GM18858 (cell line): ENCODE results near the gene CCDC86.
"Not testable (repeated sequence)": the region's sequence is repeated elsewhere in the genome, so short reads cannot be mapped to it uniquely, and the experiment has no call there.

ENCODE experiments used
- ATAC-seq: cut with Tn5 transposase; IDR thresholded peaks from one replicate; pipeline ENCODE4 v1.9.1; 2021; ENCODE audit not compliant: unreplicated experiment

Gene CCDC86, protein sequence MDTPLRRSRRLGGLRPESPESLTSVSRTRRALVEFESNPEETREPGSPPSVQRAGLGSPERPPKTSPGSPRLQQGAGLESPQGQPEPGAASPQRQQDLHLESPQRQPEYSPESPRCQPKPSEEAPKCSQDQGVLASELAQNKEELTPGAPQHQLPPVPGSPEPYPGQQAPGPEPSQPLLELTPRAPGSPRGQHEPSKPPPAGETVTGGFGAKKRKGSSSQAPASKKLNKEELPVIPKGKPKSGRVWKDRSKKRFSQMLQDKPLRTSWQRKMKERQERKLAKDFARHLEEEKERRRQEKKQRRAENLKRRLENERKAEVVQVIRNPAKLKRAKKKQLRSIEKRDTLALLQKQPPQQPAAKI

DNA sequence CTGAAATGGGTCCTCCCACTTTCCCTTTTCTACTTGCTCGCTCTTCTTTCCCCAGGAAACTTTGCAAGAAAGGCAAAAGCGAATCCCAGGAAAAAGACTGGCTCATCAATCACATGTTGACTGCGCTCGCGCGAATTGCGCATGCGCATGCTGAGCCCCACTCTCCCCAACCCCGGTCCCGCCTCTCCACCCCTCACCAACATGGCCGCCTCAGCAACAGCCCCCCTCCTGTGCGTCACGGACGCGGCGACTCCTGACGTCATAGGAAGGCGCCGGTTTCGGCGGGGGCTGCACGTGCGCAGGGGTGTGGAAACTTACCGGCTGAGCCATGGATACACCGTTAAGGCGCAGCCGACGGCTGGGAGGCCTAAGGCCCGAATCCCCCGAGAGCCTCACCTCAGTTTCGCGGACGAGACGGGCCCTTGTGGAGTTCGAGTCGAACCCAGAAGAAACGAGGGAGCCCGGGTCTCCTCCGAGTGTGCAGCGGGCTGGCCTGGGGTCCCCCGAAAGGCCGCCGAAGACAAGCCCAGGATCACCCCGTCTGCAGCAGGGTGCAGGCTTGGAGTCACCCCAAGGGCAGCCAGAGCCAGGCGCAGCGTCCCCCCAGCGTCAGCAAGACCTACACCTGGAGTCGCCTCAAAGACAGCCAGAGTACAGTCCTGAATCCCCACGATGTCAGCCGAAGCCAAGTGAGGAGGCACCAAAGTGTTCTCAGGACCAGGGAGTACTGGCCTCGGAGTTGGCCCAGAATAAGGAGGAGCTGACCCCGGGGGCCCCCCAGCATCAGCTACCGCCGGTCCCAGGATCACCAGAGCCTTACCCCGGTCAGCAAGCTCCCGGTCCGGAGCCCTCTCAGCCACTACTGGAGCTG is at the start of gene CCDC86:
Gene CCDC86, plus strand, starts transcription at position 317 of the 871 bp plus-strand sequence. Its CDS starts 12 bp downstream, at position 329.
- ATAC-seq = peak; percentile 57

DNA sequence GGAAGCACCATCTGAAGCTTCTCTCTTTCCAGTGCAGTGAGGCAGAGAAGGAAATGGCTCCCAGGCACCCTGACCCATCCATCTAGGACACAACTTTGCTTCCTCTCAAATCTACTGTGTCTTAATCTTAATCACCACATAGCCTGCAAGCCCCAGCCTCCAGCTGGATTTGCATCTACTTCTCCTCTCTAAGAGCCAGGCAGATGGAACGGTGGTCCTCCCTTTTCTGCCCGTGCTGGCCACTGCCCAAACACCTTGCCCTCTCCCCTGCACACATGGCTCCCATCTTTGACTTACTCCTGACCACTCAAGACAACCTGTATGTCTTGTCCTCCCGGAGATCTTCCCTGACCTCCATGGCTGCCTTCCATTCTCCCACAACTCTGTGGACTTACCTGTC is 49.4 kb upstream of the CCDC86 start:
- ATAC-seq = no peak

DNA sequence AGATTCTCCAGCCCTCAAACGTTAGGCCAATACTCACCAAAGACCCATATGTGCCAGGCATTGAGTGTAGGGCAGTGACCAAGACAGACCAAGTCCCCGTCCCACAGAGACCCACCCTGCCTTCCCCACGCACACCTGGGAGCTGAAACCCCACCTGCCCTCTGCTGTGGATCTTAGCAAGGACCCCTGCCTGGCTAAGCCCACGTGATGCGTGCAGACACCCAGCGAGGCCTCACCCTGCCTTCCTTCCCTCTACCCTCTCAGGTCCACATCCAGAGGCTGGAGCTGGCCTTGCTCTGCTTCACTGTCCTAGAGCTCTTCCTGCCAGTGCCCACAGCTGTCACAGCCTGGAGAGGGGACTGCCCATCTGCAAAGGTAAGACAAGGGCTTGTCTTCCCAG is 46.6 kb upstream of the CCDC86 start:
- no peak for ATAC-seq

DNA sequence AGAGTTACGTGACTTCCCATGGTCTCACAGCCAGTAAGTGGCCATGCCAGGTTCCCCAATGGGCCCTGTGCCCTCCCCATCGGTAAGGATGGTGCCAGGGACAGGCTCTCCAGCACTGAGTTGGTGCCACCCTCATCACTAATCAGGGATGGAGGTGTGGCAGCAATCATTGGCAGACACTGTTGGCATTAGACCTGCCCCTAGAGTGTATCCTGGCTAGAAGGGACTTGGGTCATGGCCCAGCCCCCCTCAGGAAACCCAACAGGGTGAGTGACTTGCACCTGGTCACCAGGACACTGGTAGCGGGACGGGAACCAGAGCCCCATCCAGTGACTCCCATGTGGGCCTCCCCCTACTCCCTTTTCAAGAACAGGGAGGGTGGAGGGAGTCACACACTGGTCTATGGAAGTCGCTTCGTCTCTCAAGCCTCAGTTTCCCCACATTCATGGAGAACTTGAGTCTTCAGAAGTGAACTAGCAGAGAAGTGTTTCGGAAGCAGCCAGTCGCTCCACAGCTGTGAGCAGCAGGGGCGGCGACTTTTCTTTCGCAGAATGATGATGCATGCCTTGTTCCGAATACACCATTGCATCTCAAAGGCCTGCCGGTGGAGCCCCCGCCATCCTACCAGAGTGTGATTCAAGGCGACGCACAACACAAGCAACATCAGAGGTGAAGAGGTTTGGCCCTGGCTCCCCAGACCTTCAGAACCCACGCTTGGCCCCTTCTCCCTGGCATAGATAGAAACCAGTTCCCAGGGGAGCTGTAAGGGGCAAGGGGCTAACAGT is 43.9 kb upstream of the CCDC86 start:
- no peak for ATAC-seq

DNA sequence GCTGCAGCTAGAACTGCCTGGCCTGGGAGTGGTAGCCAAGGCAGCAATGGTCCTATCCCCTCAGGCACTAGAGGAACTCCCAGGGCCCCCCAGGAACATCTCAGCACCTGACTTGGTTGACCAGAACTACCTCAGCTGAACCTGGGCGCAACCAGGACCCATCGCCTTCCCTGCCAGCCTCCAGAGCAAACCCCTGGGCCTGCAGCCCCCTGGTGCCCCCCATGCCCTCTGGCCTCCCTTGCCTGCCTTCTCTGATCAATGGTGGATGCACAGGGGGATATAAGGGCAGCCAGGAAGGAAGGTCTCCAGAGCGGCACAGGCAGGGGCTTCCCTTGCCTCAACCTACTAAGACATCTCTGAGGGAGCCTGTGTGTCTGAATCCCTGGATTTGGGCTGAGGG is 43.3 kb upstream of the CCDC86 start:
- ATAC-seq = no peak

DNA sequence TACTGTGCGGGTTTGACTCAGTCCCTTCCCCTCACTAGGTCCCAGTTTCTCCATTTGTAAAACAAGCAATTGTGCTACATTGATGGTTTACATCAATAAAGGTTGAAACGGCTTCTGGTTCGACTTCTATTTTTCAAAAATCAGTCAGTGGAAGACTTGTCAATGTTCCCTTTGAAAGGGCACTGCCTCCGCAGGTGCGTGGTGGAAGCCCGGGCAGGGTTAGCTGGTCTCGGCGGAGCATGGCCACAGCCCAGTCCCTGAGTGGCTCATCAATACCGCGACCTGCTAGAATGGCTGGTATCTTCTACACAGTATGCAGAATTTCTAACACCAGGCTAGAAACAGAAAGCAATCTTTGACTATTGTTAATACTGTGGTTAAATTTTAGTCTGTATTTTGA is 40.7 kb upstream of the CCDC86 start:
- ATAC-seq = no peak

DNA sequence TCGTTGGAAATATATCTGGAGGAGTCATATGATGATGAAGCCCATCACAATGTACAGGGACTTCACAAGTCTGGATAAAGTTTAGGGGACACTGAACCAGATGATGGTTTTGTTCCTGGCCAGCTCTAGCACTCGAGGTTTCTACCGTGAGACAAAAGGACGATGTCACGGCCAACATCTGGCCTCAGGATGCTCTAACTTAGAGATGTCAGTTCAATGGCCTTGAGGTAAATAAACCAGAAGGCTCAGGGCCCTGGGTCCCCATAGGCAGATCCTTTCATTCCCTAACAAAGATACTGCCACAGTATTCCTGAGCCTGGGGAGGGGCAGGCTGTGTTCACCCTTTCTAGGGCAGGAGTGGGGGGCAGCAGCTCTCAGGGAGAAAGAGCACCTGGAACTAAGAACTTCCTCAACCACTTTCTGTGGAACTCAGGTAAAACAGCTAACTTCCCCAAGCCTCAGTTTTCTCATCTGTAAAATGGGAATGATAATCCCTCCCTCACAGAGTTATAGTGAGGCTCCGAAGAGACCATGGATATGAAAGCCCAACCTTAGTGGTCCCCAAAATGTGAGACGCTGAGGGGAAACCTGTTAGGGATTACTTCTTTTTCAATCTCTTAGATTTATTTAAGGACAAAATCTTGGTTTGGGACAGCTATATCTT is 38.5 kb upstream of the CCDC86 start:
- ATAC-seq = no peak

DNA sequence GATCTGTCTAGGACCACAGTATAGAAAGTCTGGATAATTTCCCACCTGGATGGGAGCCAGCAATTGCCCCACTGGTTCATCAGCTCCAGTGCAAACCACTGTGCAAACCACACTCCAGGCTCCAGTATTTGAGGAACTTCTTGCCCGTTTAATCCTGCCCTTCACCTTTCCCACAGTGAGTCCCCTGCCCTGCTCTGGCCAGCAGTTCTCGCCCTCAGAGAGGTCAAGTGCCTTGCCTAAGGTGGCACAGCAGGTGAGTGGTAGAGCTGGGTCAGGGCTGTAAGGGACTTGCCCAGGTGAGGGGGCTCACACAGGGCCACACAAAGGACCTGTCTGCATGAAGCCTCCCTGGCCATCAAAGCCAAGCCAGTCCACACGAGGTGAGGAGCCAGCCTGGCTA is 32.7 kb upstream of the CCDC86 start:
- ATAC-seq = no peak

DNA sequence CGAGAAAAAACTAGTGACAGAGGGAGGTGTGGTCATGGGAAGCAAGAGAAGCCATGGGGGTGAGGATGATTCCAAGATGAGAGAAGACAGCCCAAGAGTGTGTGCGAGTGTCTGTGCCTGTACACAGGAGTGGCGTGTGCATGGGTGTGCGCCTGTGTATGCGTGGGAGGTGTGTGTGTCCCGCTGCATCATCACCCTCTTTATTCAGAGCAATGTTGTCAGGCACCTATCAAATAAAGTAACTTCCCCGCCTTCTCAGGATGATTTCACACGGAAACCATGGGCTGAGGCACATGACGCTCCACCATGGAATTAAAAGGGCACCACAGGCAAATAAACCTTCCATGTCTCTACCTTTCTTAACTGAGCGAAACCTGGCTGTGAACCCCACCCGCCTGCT is 32.2 kb upstream of the CCDC86 start:
- ATAC-seq = no peak

DNA sequence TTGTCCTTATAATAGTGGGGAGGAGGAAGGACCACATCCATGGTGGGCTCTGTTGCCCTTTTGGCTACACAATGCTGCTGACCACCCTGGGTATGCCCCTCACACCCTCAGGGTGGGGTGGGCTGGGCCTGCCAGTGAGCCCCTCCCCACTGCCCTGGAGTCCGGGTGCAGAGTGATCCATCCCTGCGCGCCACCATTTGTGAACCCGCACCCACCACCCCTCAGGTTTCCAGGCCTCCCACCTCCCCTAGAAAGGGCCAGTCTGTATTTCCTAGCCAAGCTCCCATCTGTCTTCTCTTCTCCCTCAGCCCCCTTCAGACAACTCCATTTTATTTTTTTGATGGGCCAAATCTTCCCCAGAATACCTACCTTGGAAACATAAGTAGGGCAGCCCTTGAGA is 31.8 kb upstream of the CCDC86 start:
- ATAC-seq = no peak

DNA sequence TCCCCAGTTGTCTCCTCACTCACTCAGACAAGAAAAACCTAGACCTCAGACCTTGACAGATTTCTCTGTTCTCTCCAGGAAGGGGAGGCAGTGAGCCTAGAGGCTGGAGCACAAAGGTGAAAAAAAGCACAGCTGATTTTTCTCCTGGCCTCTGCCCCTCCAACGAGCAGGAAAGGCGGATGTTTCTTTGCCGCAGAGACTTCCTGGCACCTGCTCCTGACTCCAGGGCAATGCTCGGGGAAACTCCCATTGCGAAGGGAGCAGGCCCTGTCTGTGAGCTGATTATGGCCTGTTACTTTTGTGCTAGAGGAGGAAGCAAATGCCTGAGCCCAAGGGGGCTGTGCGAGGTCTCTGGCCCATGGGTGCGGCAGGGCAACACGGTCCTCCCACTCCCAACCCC is 31.3 kb upstream of the CCDC86 start:
- no peak for ATAC-seq

DNA sequence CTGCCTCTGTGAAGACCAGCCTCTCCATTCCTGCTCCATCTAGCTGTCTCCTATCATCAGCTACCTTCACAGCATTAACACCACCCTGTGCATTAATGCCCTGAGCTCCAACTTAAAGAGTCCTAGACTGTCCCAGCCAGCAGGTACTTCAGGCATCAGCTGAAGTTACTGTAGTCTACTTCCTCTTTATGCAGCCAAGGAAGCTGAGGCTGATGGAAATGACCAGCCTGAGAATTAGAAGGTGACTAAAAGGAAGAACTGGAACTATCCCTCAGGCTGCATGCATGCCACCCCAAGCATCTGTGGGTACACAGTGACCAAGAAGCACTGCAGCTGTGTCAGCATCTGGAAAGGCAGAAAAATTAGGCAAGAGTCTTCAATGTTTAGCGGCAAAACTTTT is 28.6 kb upstream of the CCDC86 start:
- ATAC-seq = no peak

DNA sequence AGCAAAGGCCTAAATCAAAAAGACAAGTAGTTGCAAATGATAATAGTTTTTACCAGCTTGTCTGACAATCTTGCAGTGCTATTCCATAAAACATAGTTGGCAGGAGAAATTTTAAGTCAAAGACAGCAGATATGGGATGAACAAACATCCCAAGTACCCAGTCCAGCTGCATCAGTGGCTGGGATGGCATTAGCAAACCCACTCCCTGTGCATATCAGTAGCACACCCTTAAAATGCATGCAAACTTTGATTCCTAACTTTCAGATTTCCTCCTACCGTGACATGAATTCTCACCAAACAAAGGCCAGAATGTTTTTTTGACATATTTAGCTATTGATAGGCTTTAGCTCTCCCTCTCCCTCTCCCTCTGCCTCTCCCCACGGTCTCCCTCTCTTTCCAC is 27.8 kb upstream of the CCDC86 start:
- no peak for ATAC-seq

DNA sequence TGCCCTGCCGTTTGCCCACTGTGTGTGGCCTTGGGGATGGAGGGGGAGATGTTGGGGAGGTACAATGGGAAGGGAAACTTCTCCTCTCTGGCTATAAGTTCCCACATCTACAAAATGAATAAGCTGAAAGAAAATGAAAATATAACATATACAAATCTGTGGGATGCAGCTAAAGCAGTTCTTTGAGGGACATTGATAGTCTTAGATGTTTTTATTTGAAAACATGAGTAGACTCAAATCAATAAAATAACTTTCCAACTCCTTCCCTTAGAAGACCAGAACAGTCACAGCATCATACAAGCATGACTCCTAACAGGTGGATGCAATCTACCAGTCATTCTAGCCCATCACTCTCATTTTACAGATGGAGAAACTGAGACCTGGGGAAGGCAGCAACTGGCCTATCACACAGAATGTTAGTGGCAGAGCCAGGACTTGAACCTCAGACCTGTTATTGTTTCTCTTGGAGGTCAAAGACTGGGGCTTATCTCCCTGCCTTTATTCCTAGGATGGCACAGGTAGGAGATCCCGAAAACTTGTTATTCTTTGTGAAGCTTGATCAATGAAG is 25.2 kb upstream of the CCDC86 start:
- no peak for ATAC-seq

DNA sequence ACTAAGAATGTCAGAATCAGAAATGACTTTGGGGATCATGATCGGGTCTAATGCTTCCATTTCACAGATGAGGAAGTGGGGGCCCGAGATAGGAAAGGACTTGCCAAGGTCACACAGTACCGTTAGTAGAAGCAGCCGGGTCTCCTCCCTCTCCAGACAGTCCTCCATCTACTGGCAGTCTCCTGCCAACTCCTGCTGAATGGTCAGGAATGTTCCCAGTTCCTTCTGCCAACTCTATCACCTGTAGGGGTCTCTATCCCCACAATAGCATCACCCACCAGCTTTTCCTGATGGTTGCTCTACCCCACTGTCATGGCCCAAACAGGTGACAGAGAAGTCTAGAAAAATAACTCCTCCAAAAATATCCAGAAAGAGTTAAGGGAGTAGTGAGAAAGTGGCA is 23.9 kb upstream of the CCDC86 start:
- ATAC-seq = no peak

DNA sequence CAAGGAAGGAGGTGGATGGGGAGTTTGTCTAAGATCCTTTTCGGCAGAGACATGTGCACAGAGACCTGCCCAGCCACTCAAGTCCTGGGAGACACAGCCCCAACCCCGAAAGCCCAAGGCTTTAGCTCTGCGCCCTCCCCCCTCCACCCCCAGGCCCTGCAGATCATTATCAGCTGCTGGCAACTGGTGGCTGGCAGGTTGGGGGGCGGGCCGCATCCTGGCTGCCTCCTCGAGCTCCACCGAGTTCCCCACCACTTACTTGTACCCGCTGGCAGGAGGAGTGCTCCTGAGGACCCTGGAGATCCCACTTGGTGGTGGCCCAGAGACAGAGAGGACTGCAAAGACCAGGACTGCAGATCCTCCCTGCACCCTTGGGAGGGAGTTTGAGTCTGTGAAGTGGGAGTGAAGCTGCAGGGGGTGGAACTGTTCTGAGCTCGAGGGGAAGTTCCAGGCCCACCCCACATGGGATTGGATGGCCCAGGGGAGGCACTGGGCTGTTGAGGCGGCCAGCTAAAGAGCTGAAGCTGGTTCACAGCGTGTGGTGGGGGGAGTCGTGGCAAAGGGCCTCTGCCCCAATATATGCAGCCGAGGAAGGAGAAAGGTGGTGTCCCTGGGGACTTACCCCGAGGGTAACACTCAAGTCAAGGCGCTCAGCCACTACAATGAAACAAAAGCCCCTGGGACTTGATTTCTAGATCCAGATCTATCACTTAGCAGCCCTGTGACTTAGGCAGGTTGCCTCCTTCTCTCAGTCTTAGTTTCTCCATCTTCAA is 19.9 kb upstream of the CCDC86 start:
- no peak for ATAC-seq

DNA sequence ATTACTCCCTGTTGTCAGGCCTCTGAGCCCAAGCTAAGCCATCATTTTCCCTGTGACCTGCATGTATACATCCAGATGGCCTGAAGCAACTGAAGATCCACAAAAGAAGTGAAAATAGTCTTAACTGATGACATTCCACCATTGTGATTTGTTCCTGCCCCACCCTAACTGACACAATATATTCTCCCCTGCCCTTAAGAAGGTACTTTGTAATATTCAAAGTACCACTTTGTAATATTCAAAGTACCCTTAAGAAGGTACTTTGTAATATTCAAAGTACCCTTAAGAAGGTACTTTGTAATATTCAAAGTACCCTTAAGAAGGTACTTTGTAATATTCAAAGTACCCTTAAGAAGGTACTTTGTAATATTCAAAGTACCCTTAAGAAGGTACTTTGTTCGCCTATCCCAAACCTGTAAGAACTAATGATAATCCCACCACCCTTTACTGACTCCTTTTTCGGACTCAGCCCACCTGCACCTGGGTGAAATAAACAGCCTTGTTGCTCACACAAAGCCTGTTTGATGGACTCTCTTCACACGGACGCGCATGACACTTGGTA is 18.1 kb upstream of the CCDC86 start:
- not testable (repeated sequence) for ATAC-seq

DNA sequence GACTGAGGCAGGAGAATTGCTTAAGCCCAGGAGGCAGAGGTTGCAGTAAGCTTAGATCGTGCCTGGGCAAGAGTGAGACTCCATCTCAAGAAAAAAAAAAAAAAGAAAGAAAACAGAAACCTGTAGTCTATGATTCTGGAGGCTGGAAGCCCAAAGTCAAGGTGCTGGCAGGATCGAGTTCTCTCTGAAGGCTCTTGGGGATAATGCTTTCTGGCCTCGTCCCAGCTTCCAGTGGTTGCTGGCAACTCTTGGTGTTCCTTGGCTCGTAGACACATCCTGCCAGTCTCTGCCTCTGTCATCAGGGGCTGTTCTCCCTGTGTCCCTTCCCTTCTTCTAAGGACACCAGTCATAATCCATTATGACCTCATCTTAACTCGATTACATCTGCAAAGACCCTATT is 16.8 kb upstream of the CCDC86 start:
- no peak for ATAC-seq

DNA sequence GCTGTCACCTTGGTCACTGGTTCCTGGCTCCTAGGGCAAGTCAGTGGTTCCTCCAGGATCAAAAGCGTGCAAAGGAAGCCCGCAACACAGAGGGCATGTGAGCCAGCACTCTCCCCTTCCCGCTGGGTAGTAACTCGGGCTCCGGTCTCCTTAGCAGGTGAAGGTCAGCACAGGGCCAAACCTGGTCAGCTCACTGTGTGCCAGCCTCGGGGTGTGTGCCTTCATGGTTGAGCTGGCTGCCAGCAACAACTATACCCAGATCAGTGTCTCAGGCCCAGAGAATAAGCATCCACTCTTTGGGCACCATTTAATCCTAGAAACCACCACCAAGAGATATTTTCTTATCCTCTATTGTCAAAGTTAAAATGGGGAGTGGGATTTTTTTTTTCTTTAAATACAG is 16.1 kb upstream of the CCDC86 start:
- ATAC-seq = no peak
